Ovary (tissue), 3 donors: ENCODE results near the gene ADGRF5.

Experiments used
- CTCF ChIP-seq, 3 donors: fragments of 450-650 bp in 2 of 3; fragments of 200-600 bp in 1 of 3; IDR thresholded peaks; one replicate each; pipeline versions ENCODE4 v1.5.1 to v1.8.0; 2016 to 2022; ENCODE audit warnings: antibody characterized with exemption in 3 of 3, mild to moderate bottlenecking in 1 of 3
- POLR2A ChIP-seq: fragments of 450-650 bp; IDR thresholded peaks from one replicate; pipeline ENCODE4 v1.6.1; 2017; ENCODE audit warnings: antibody characterized with exemption, mild to moderate bottlenecking, moderate library complexity
- donor health status: DM: no; HTN: no; CAD: no.

- TF ChIP-seq POLR2A = no peak
- TF ChIP-seq CTCF (IDR thresholded peaks at IDR 0.05) = no peak
These were observed 30.4 kb downstream of the ADGRF5 start for GRCh38 chr6:46891252-46891795.
